MM.1S (cell line): ENCODE measurements around the gene APAF1.

Experiments
- DNase-seq: peaks from one replicate; pipeline ENCODE4 v3.0.0-alpha.2; 2015
- H2AFZ ChIP-seq: fragments of 300-600 bp; sonication (generic); 2 replicates; pipeline ENCODE4 v1.6.0; 2016; ENCODE audit warnings: antibody characterized with exemption, low read length
- H3F3A ChIP-seq: fragments of 300-600 bp; sonication (generic); 2 replicates; pipeline ENCODE4 v1.6.1; 2016; ENCODE audit warnings: mild to moderate bottlenecking, antibody characterized with exemption, low read length, moderate library complexity, mixed read lengths; ENCODE audit not compliant: insufficient read depth
- H3K27ac ChIP-seq: fragments of 300-600 bp; sonication (generic); 2 replicates; pipeline ENCODE4 v1.5.1; 2016; ENCODE audit warnings: mild to moderate bottlenecking, low read length
- H3K27me3 ChIP-seq: fragments of 300-600 bp; sonication (generic); replicated peaks from 2 replicates; pipeline ENCODE4 v1.6.0; 2016; ENCODE audit warnings: low read length; ENCODE audit not compliant: insufficient read depth
- H3K36me3 ChIP-seq: fragments of 300-600 bp; sonication (generic); replicated peaks from 2 replicates; pipeline ENCODE4 v1.6.1; 2016; ENCODE audit warnings: mild to moderate bottlenecking, low read length, mixed read lengths; ENCODE audit not compliant: insufficient read depth
- H3K4me1 ChIP-seq: fragments of 300-600 bp; sonication (generic); 2 replicates; pipeline ENCODE4 v1.6.1; 2016; ENCODE audit warnings: low read length, mixed read lengths
- H3K4me2 ChIP-seq: fragments of 300-600 bp; sonication (generic); 2 replicates; pipeline ENCODE4 v1.6.0; 2016; ENCODE audit warnings: low read depth, low read length
- H3K4me3 ChIP-seq: fragments of 300-600 bp; sonication (generic); 2 replicates; pipeline ENCODE4 v1.5.1; 2016; ENCODE audit warnings: low read length, mixed read lengths
- H3K79me2 ChIP-seq: fragments of 300-600 bp; sonication (generic); 2 replicates; pipeline ENCODE4 v1.6.1; 2016; ENCODE audit warnings: mixed run types, low read length, mixed read lengths
- H3K9ac ChIP-seq: fragments of 300-600 bp; sonication (generic); 2 replicates; pipeline ENCODE4 v1.6.1; 2016; ENCODE audit warnings: low read length, mixed read lengths
- H3K9me2 ChIP-seq: fragments of 300-600 bp; sonication (generic); replicated peaks from 2 replicates; pipeline ENCODE4 v1.6.1; 2016; ENCODE audit warnings: mild to moderate bottlenecking, low read length, mixed read lengths; ENCODE audit not compliant: insufficient read depth
- H3K9me3 ChIP-seq: fragments of 300-600 bp; sonication (generic); replicated peaks from 2 replicates; pipeline ENCODE4 v1.6.1; 2016; ENCODE audit warnings: mild to moderate bottlenecking, low read length, mixed read lengths; ENCODE audit not compliant: insufficient read depth
- H4K20me1 ChIP-seq: fragments of 300-600 bp; sonication (generic); 2 replicates; pipeline ENCODE4 v1.6.1; 2016; ENCODE audit warnings: mild to moderate bottlenecking, low read length, moderate library complexity, mixed read lengths; ENCODE audit not compliant: insufficient read depth
- EZH2 ChIP-seq: fragments of 300-600 bp; sonication (generic); optimal IDR thresholded peaks from 2 replicates; pipeline ENCODE3; 2017; ENCODE audit warnings: low read depth, mild to moderate bottlenecking, antibody characterized with exemption, low read length, mixed read lengths
- EZH2phosphoT487 ChIP-seq: fragments of 300-600 bp; sonication (generic); IDR thresholded peaks from 2 replicates; pipeline ENCODE4 v1.6.1; 2018; ENCODE audit warnings: antibody characterized with exemption, low read length
- TF ChIP-seq, protein P1 (sequence below): fragments of 300-600 bp; sonication (generic); IDR thresholded peaks from 2 replicates; pipeline ENCODE4 v1.5.1; 2016; ENCODE audit warnings: antibody characterized with exemption, low read length, mixed read lengths

The APAF1 gene

DNA sequence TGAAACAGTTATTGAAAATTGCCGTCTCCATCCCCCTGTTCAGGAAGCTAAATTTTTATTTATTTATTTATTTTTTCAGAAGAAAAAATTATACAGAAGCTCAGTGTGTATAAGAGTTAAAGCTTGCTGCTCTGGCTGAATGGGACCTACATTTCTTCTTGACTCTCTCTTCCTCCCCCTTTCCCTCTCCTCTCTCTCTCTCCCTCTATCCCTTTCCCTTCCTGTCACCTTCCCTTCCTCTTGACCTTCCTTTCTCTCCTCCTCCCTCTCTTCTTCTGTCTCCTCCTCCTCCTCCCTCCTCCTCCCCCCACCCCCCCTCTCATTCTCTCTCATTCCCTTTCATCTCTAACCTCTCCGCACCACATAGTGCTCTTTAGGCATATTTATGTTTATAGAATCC, 39.1 kb downstream of the APAF1 start:
- no peaks in the 10 kb centered on the region for H3K9me3 ChIP-seq
- H3K9ac ChIP-seq: no peak overlapping the region
- no peaks in the 10 kb centered on the region for H3K27me3 ChIP-seq
- no peaks in the 10 kb centered on the region for H3K4me1 ChIP-seq
- no peaks in the 10 kb centered on the region for H3K36me3 ChIP-seq
- no peak overlapping the region for H3K4me3 ChIP-seq
- DNase-seq: no peak
- no peaks in the 10 kb centered on the region for H4K20me1 ChIP-seq
- H3K9me2 ChIP-seq: no peaks in the 10 kb centered on the region
- no peak overlapping the region for H2AFZ ChIP-seq
- no peak overlapping the region for H3K4me2 ChIP-seq
- TF ChIP-seq, protein P1, sequence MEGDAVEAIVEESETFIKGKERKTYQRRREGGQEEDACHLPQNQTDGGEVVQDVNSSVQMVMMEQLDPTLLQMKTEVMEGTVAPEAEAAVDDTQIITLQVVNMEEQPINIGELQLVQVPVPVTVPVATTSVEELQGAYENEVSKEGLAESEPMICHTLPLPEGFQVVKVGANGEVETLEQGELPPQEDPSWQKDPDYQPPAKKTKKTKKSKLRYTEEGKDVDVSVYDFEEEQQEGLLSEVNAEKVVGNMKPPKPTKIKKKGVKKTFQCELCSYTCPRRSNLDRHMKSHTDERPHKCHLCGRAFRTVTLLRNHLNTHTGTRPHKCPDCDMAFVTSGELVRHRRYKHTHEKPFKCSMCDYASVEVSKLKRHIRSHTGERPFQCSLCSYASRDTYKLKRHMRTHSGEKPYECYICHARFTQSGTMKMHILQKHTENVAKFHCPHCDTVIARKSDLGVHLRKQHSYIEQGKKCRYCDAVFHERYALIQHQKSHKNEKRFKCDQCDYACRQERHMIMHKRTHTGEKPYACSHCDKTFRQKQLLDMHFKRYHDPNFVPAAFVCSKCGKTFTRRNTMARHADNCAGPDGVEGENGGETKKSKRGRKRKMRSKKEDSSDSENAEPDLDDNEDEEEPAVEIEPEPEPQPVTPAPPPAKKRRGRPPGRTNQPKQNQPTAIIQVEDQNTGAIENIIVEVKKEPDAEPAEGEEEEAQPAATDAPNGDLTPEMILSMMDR: no peak
- TF ChIP-seq EZH2 (no peak), EZH2phosphoT487 (no peak)
- no peaks in the 10 kb centered on the region for H3K79me2 ChIP-seq
- H3K27ac ChIP-seq: no peak overlapping the region
- H3F3A ChIP-seq: no peaks in the 10 kb centered on the region

DNA sequence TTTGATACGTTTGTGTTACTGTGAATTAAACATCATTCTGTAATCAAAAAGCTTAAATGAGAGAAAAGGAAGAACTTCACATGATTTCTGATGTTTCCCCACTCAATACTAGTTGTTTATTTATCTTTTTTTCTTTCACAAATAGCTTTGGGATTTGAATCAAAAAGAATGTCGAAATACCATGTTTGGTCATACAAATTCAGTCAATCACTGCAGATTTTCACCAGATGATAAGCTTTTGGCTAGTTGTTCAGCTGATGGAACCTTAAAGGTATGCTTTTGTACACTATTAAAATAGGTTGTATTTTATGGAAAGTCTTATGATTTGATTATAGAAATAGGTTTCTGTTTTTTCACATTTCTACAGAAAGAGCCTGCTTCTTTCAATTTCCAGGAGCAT, 41.5 kb downstream of the APAF1 start:
- H3K9me3 ChIP-seq: no peaks in the 10 kb centered on the region
- H3K79me2 ChIP-seq: no peaks in the 10 kb centered on the region
- no peaks in the 10 kb centered on the region for H3K36me3 ChIP-seq
- H3K4me1 ChIP-seq: no peaks in the 10 kb centered on the region
- no peak overlapping the region for H3K4me3 ChIP-seq
- DNase-seq: no peak
- no peaks in the 10 kb centered on the region for H3K9me2 ChIP-seq
- H4K20me1 ChIP-seq: no peaks in the 10 kb centered on the region
- TF ChIP-seq EZH2phosphoT487: no peak
- TF ChIP-seq, protein P1: no peak
- TF ChIP-seq EZH2: no peak
- H3K27ac ChIP-seq: no peak overlapping the region
- no peaks in the 10 kb centered on the region for H3K27me3 ChIP-seq
- H3K9ac ChIP-seq: no peak overlapping the region
- H3K4me2 ChIP-seq: no peak overlapping the region
- no peak overlapping the region for H2AFZ ChIP-seq
- no peaks in the 10 kb centered on the region for H3F3A ChIP-seq

DNA sequence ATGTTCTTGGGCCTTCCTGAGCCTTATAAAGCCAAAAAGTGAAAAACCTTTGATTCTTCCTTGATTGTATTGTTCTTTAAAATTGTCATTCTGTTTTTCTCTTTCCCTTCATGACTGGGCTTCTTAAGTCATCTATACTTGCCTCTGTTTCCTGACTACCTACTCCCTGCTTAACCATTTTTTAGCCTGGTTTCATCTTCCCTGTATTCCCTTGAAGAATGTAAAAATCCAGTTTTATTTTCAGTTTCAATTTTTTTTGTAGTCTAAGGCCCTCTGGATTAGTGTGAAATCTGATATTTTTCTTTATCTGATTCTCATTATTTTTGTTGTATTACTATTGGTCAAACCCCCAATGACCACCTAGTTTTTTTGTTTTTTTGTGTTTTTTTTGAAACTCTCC, 46.3 kb downstream of the APAF1 start:
- Histone ChIP-seq H3K9me2 (no peaks in the 10 kb centered on the region), H3K9ac (no peak overlapping the region), H3K27me3 (no peaks in the 10 kb centered on the region), H3K4me3 (no peak overlapping the region), H3K79me2 (no peaks in the 10 kb centered on the region), H3K4me1 (no peaks in the 10 kb centered on the region), H2AFZ (no peak overlapping the region), H3K27ac (no peak overlapping the region), H3K9me3 (no peaks in the 10 kb centered on the region), H3F3A (no peaks in the 10 kb centered on the region), H4K20me1 (no peaks in the 10 kb centered on the region), H3K36me3 (no peaks in the 10 kb centered on the region), H3K4me2 (no peak overlapping the region)
- TF ChIP-seq EZH2phosphoT487 (no peak), EZH2 (no peak)
- TF ChIP-seq, protein P1: no peak
- DNase-seq: no peak
